ENCODE data around the gene CXXC5. TPM values are rescaled to one million over a fixed set of nuclear protein-coding genes. Genes with fewer than 3 reads are reported as not detected.

The CXXC5 gene
- total RNA-seq, 1 experiment from 2014 or later = 7.8 TPM

DNA sequence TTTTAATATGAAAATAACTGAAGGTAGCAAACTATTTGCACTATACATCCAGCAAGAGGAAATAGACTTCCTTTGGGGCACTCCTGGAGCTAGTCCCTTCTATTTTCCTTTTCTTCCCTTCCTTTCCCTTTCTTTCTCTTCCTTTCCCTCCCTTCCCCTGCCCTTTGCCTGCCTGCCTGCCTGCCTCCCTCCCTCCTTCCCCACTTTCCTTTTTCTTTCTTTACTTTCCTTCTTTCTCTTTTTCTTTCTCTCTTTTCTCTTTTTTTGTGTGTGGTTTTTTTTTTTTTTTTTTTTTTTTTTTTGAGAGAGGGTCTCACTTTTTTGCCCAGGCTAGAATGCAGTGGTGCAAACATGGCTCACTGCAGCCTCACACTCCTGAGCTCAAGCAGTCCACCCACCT is 17.3 kb upstream of the CXXC5 start:
- BruUV-seq (replicated peaks) = no TSS peak
- peaks cover 69% of the 10 kb centered on the region for H3K36me3 Mint-ChIP-seq (ENCODE audit: insufficient read depth, unreplicated experiment)
- intact Hi-C loops (cut with micrococcal nuclease) = loop anchor here (5.0 kb wide), 1 partner anchor 114 kb away; no protein-coding TSS in a partner anchor

GRCh38 chr5:139631520-139632165 is 16.5 kb upstream of the CXXC5 start:
- H3K36me3 Mint-ChIP-seq (ENCODE audit: insufficient read depth, unreplicated experiment) = peaks cover 61% of the 10 kb centered on the region
- CTCF ChIA-PET = interaction anchor here (0.7 to 16.8 kb wide), 26 partner anchors 6 to 337 kb away, joined by 3 to 321 read pairs (median 14); partner anchors contain the start of gene CXXC5
- H3K4me1 Mint-ChIP-seq (ENCODE audit: insufficient read depth, unreplicated experiment) = peaks cover 20% of the 10 kb centered on the region
- no peaks in the 10 kb centered on the region for H3K9me3 Mint-ChIP-seq (ENCODE audit: unreplicated experiment)
- POLR2A ChIA-PET = interaction anchor here (0.7 to 3.8 kb wide), 11 partner anchors 8 to 1653 kb away, joined by 3 to 24 read pairs (median 3); partner anchors contain the start of genes CXXC5 and UBE2D2
- no peak for DNase-seq (ENCODE audit: unreplicated experiment)
- no peaks in the 10 kb centered on the region for H3K27me3 Mint-ChIP-seq (ENCODE audit: insufficient read depth, unreplicated experiment)
- TF ChIP-seq, protein P1, sequence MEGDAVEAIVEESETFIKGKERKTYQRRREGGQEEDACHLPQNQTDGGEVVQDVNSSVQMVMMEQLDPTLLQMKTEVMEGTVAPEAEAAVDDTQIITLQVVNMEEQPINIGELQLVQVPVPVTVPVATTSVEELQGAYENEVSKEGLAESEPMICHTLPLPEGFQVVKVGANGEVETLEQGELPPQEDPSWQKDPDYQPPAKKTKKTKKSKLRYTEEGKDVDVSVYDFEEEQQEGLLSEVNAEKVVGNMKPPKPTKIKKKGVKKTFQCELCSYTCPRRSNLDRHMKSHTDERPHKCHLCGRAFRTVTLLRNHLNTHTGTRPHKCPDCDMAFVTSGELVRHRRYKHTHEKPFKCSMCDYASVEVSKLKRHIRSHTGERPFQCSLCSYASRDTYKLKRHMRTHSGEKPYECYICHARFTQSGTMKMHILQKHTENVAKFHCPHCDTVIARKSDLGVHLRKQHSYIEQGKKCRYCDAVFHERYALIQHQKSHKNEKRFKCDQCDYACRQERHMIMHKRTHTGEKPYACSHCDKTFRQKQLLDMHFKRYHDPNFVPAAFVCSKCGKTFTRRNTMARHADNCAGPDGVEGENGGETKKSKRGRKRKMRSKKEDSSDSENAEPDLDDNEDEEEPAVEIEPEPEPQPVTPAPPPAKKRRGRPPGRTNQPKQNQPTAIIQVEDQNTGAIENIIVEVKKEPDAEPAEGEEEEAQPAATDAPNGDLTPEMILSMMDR (IDR thresholded peaks at IDR 0.05; ENCODE audit: unreplicated experiment) = no peak
- intact Hi-C loops (cut with micrococcal nuclease) = loop anchor here (2.0 to 5.0 kb wide), 2 partner anchors 114 to 209 kb away; no protein-coding TSS in a partner anchor
- H3K4me3 Mint-ChIP-seq (ENCODE audit: unreplicated experiment) = no peak overlapping the region
- no TSS peak for BruUV-seq (replicated peaks)
- H3K27ac Mint-ChIP-seq (ENCODE audit: low read depth, unreplicated experiment) = no peak overlapping the region

More for the DNA sequence above, 17.3 kb upstream of the CXXC5 start:
- ChIA-PET CTCF (interaction anchor here (0.7 to 16.8 kb wide), 10 partner anchors 15 to 338 kb away, joined by 3 to 321 read pairs (median 42); partner anchors contain the start of gene CXXC5), POLR2A (interaction anchor here (0.9 to 3.8 kb wide), 4 partner anchors 9 to 135 kb away, joined by 3 to 24 read pairs (median 7); partner anchors contain the start of gene CXXC5)
- Mint-ChIP-seq H3K9me3 (ENCODE audit: unreplicated experiment) (no peaks in the 10 kb centered on the region), H3K27me3 (ENCODE audit: insufficient read depth, unreplicated experiment) (no peaks in the 10 kb centered on the region), H3K4me3 (ENCODE audit: unreplicated experiment) (no peak overlapping the region), H3K4me1 (ENCODE audit: insufficient read depth, unreplicated experiment) (peaks cover 12% of the 10 kb centered on the region), H3K27ac (ENCODE audit: low read depth, unreplicated experiment) (peak overlapping the region; percentile 12)
- no peak for DNase-seq (ENCODE audit: unreplicated experiment)
- TF ChIP-seq, protein P1 (IDR thresholded peaks at IDR 0.05; ENCODE audit: unreplicated experiment) = no peak

- H3K4me1 Mint-ChIP-seq (ENCODE audit: insufficient read depth, unreplicated experiment) = peaks cover 34% of the 10 kb centered on the region
- TF ChIP-seq, protein P1 (IDR thresholded peaks at IDR 0.05; ENCODE audit: unreplicated experiment) = peak; percentile 99
- DNase-seq (ENCODE audit: unreplicated experiment) = peak; percentile 83
- H3K9me3 Mint-ChIP-seq (ENCODE audit: unreplicated experiment) = no peaks in the 10 kb centered on the region
- no TSS peak for BruUV-seq (replicated peaks)
- no peak overlapping the region for H3K27ac Mint-ChIP-seq (ENCODE audit: low read depth, unreplicated experiment)
- no peaks in the 10 kb centered on the region for H3K27me3 Mint-ChIP-seq (ENCODE audit: insufficient read depth, unreplicated experiment)
- intact Hi-C loops (cut with micrococcal nuclease) = loop anchor here (1.0 to 5.0 kb wide), 5 partner anchors 57 to 211 kb away; no protein-coding TSS in a partner anchor
- no peak overlapping the region for H3K4me3 Mint-ChIP-seq (ENCODE audit: unreplicated experiment)
- peaks cover 43% of the 10 kb centered on the region for H3K36me3 Mint-ChIP-seq (ENCODE audit: insufficient read depth, unreplicated experiment)
- CTCF ChIA-PET = interaction anchor here (0.6 to 16.8 kb wide), 54 partner anchors 8 to 1647 kb away, joined by 3 to 321 read pairs (median 5); partner anchors contain the start of genes CXXC5 and STING1
- POLR2A ChIA-PET = interaction anchor here (0.5 to 3.8 kb wide), 12 partner anchors 12 to 137 kb away, joined by 3 to 24 read pairs (median 5); partner anchors contain the start of genes CXXC5 and UBE2D2
Measured at GRCh38 chr5:139633295-139634027, 14.7 kb upstream of the CXXC5 start.

DNA sequence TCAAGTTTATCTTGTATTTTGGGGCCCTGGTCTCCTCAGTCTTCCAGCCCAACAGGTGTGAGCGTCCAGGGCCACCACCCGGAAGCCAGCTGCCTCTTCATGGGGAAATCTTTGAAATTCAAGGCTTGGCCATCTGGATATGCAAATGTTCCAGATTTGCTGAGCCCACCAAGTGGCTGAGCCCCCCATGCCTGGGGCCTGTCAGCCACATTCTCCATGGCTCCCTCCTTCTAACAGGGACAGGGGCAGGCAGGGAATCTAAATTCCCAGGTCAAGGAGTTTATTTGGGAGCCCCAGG is 14.2 kb upstream of the CXXC5 start:
- DNase-seq (ENCODE audit: unreplicated experiment) = no peak
- CTCF ChIA-PET = interaction anchor here (0.6 to 16.8 kb wide), 56 partner anchors 8 to 492 kb away, joined by 3 to 321 read pairs (median 5); partner anchors contain the start of genes CXXC5 and STING1

More for the DNA sequence above, 14.2 kb upstream of the CXXC5 start:
- intact Hi-C loops (cut with micrococcal nuclease) = loop anchor here (5.0 kb wide), 1 partner anchor 117 kb away; no protein-coding TSS in a partner anchor
- Mint-ChIP-seq H3K9me3 (ENCODE audit: unreplicated experiment) (no peaks in the 10 kb centered on the region), H3K4me3 (ENCODE audit: unreplicated experiment) (no peak overlapping the region), H3K36me3 (ENCODE audit: insufficient read depth, unreplicated experiment) (peaks cover 38% of the 10 kb centered on the region), H3K27ac (ENCODE audit: low read depth, unreplicated experiment) (no peak overlapping the region), H3K27me3 (ENCODE audit: insufficient read depth, unreplicated experiment) (no peaks in the 10 kb centered on the region), H3K4me1 (ENCODE audit: insufficient read depth, unreplicated experiment) (peaks cover 39% of the 10 kb centered on the region)
- TF ChIP-seq, protein P1 (IDR thresholded peaks at IDR 0.05; ENCODE audit: unreplicated experiment) = no peak
- BruUV-seq (replicated peaks) = no TSS peak
- POLR2A ChIA-PET = interaction anchor here (0.9 to 3.8 kb wide), 9 partner anchors 8 to 137 kb away, joined by 3 to 24 read pairs (median 5); partner anchors contain the start of gene CXXC5
